Measurements from ENCODE around the gene C20orf204. TPM values are rescaled to one million over a fixed set of nuclear protein-coding genes. Genes with fewer than 3 reads are reported as not detected.

Gene C20orf204
- polyA plus RNA-seq, 1 donor from 2014 or later, result 6.0 TPM

DNA sequence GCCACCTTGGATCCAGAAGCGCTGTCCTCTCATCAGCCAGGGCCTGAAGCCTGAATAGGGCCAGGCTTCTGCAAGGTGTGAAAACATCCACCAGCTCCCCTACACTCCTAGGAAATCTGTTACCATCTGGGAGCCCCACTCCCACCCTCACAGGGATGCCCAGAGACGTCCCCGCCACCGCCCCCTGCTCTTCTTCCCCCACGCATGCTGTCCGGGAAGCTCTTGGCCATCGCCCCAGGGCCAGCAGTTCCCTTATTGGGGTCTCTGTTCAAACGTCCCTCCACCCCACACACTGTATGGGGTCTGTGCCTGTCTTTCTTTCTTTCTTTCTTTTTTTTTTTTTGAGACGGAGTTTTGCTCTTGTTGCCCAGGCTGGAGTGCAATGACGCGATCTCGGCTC is 39.6 kb downstream of the C20orf204 start:
- no peaks in the 10 kb centered on the region for H4K20me1 ChIP-seq (ENCODE audit: insufficient read depth)
- no peak overlapping the region for H3K4me2 ChIP-seq (ENCODE audit: low read length)
- no peak overlapping the region for H3K4me3 ChIP-seq (ENCODE audit: low read length)
- no peaks in the 10 kb centered on the region for H3F3A ChIP-seq (ENCODE audit: insufficient read depth, low read length, poor library complexity, severe bottlenecking)
- no peak overlapping the region for H3K9ac ChIP-seq (ENCODE audit: low read length)
- no peaks in the 10 kb centered on the region for H3K9me3 ChIP-seq (ENCODE audit: low read length)
- H3K79me2 ChIP-seq (replicated peaks; ENCODE audit: insufficient read depth, low read length), result no peaks in the 10 kb centered on the region
- H3K9me2 ChIP-seq (ENCODE audit: insufficient read depth, low read length), result no peaks in the 10 kb centered on the region
- peaks cover 4% of the 10 kb centered on the region for H3K27me3 ChIP-seq (ENCODE audit: insufficient read depth, low read depth, low read length)
- H3K36me3 ChIP-seq (ENCODE audit: insufficient read depth, low read length), result no peaks in the 10 kb centered on the region
- no peak overlapping the region for H3K27ac ChIP-seq (ENCODE audit: low read length)
- TF ChIP-seq MXI1 (conservative IDR thresholded peaks at IDR 0.05; ENCODE audit: poor library complexity, severe bottlenecking) (no peak), RAD21 (conservative IDR thresholded peaks at IDR 0.05) (no peak), SMC3 (conservative IDR thresholded peaks at IDR 0.05; ENCODE audit: poor library complexity) (no peak), EP300 (conservative IDR thresholded peaks at IDR 0.05; ENCODE audit: poor library complexity, severe bottlenecking) (no peak), POLR2AphosphoS5 (IDR thresholded peaks at IDR 0.05) (no peak), TAF1 (IDR thresholded peaks at IDR 0.05; ENCODE audit: low read depth) (no peak), EZH2 (IDR thresholded peaks at IDR 0.05; ENCODE audit: borderline replicate concordance, insufficient read depth, low read length, poor library complexity, severe bottlenecking) (no peak)
- TF ChIP-seq, protein P1, sequence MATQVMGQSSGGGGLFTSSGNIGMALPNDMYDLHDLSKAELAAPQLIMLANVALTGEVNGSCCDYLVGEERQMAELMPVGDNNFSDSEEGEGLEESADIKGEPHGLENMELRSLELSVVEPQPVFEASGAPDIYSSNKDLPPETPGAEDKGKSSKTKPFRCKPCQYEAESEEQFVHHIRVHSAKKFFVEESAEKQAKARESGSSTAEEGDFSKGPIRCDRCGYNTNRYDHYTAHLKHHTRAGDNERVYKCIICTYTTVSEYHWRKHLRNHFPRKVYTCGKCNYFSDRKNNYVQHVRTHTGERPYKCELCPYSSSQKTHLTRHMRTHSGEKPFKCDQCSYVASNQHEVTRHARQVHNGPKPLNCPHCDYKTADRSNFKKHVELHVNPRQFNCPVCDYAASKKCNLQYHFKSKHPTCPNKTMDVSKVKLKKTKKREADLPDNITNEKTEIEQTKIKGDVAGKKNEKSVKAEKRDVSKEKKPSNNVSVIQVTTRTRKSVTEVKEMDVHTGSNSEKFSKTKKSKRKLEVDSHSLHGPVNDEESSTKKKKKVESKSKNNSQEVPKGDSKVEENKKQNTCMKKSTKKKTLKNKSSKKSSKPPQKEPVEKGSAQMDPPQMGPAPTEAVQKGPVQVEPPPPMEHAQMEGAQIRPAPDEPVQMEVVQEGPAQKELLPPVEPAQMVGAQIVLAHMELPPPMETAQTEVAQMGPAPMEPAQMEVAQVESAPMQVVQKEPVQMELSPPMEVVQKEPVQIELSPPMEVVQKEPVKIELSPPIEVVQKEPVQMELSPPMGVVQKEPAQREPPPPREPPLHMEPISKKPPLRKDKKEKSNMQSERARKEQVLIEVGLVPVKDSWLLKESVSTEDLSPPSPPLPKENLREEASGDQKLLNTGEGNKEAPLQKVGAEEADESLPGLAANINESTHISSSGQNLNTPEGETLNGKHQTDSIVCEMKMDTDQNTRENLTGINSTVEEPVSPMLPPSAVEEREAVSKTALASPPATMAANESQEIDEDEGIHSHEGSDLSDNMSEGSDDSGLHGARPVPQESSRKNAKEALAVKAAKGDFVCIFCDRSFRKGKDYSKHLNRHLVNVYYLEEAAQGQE (IDR thresholded peaks at IDR 0.05; ENCODE audit: borderline replicate concordance), result no peak
- TF ChIP-seq, protein P2, sequence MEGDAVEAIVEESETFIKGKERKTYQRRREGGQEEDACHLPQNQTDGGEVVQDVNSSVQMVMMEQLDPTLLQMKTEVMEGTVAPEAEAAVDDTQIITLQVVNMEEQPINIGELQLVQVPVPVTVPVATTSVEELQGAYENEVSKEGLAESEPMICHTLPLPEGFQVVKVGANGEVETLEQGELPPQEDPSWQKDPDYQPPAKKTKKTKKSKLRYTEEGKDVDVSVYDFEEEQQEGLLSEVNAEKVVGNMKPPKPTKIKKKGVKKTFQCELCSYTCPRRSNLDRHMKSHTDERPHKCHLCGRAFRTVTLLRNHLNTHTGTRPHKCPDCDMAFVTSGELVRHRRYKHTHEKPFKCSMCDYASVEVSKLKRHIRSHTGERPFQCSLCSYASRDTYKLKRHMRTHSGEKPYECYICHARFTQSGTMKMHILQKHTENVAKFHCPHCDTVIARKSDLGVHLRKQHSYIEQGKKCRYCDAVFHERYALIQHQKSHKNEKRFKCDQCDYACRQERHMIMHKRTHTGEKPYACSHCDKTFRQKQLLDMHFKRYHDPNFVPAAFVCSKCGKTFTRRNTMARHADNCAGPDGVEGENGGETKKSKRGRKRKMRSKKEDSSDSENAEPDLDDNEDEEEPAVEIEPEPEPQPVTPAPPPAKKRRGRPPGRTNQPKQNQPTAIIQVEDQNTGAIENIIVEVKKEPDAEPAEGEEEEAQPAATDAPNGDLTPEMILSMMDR (IDR thresholded peaks at IDR 0.05; ENCODE audit: poor library complexity, severe bottlenecking), result no peak
- no peak overlapping the region for H2AFZ ChIP-seq (ENCODE audit: low read depth, low read length)

DNA sequence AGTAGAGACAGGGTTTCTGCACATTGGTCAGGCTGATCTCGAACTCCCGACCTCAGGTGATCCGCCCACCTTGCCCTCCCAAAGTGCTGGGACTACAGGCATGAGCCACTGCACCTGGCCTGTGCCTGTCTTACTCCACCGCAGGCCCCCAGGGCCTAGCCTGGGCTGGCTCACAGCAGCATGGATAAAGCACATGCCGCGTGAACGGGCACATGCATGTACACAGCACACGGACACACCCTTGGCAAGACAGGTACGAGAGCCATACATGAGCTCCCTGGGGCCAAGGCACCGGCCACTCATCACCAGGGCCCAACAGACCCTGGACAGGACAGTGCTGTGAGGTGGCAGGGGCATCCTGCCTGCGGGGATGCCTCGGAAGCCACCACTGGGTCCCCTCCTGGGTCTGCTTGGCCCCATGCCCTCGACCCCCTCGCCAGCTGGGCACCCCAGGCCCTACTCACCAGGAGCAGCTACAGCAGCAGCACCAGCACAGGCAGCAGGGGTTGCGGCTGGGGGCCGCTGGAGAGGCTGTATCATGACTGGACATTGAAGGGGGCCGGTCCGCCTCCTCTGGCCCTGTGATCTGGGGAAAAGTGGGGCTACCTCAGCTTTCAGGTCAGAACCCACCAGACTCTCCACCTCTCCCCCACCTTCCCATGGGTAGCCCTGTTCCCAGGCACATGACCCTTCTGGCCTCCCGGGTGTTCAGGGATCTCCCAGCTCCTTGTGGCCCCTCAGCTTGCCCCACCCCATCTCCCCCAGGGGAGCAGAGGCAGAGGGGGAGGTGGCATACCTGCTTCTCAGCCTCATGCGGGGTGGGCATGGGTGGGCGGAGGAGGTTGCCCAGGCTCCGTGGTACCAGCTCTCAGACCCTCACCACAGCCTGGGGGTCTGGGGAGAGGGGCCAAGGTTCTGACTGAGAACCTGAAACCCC is 40.3 kb downstream of the C20orf204 start:
- H3K79me2 ChIP-seq (replicated peaks; ENCODE audit: insufficient read depth, low read length), result no peaks in the 10 kb centered on the region
- no peaks in the 10 kb centered on the region for H3K36me3 ChIP-seq (ENCODE audit: insufficient read depth, low read length)
- no peak overlapping the region for H2AFZ ChIP-seq (ENCODE audit: low read depth, low read length)
- H3K9me2 ChIP-seq (ENCODE audit: insufficient read depth, low read length), result no peaks in the 10 kb centered on the region
- no peak overlapping the region for H3K27ac ChIP-seq (ENCODE audit: low read length)
- no peak overlapping the region for H3K4me3 ChIP-seq (ENCODE audit: low read length)
- no peaks in the 10 kb centered on the region for H4K20me1 ChIP-seq (ENCODE audit: insufficient read depth)
- TF ChIP-seq POLR2AphosphoS5 (IDR thresholded peaks at IDR 0.05) (no peak), MXI1 (conservative IDR thresholded peaks at IDR 0.05; ENCODE audit: poor library complexity, severe bottlenecking) (no peak), EP300 (conservative IDR thresholded peaks at IDR 0.05; ENCODE audit: poor library complexity, severe bottlenecking) (no peak), RAD21 (conservative IDR thresholded peaks at IDR 0.05) (no peak), EZH2 (IDR thresholded peaks at IDR 0.05; ENCODE audit: borderline replicate concordance, insufficient read depth, low read length, poor library complexity, severe bottlenecking) (no peak), SMC3 (conservative IDR thresholded peaks at IDR 0.05; ENCODE audit: poor library complexity) (no peak), TAF1 (IDR thresholded peaks at IDR 0.05; ENCODE audit: low read depth) (no peak)
- TF ChIP-seq, protein P1 (IDR thresholded peaks at IDR 0.05; ENCODE audit: borderline replicate concordance), result no peak
- TF ChIP-seq, protein P2 (IDR thresholded peaks at IDR 0.05; ENCODE audit: poor library complexity, severe bottlenecking), result no peak
- no peak overlapping the region for H3K9ac ChIP-seq (ENCODE audit: low read length)
- no peaks in the 10 kb centered on the region for H3K9me3 ChIP-seq (ENCODE audit: low read length)
- H3K27me3 ChIP-seq (ENCODE audit: insufficient read depth, low read depth, low read length), result peaks cover 5% of the 10 kb centered on the region
- no peak overlapping the region for H3K4me2 ChIP-seq (ENCODE audit: low read length)
- H3F3A ChIP-seq (ENCODE audit: insufficient read depth, low read length, poor library complexity, severe bottlenecking), result no peaks in the 10 kb centered on the region

Data from neural cell (in vitro differentiated cells).